OCI-LY7 (cell line): ENCODE measurements around the gene MIDN. TPM values are rescaled to one million over a fixed set of nuclear protein-coding genes. Genes with fewer than 3 reads are reported as not detected.

ENCODE experiments used
- BruUV-seq: library from RNA; stranded (reverse); fragments of 400-500 nt; replicated peaks from 2 replicates; lab custom pipeline; 2021; lab: Mats Ljungman, UMichigan
- CTCF ChIA-PET: fragments of 300-600 bp; sonication (Branson Sonifier 250); formaldehyde crosslinking; loops from one replicate; lab custom pipeline; 2022; ENCODE audit warnings: antibody characterized with exemption; ENCODE audit not compliant: unreplicated experiment; lab: Charles Lee
- POLR2A ChIA-PET: fragments of 300-600 bp; sonication (Branson Sonifier 250); formaldehyde crosslinking; loops from one replicate; lab custom pipeline; 2022; ENCODE audit warnings: antibody characterized with exemption; lab: Charles Lee
- DNase-seq: peaks from one replicate; pipeline ENCODE4 v3.0.0-alpha.2; 2015; ENCODE audit warnings: low spot score
- H2AFZ ChIP-seq: fragments of 200-600 bp; sonication (generic), shearing (Covaris generic); 2 replicates; pipeline ENCODE4 v1.6.1; 2014; ENCODE audit warnings: mild to moderate bottlenecking, antibody characterized with exemption, low read length, moderate library complexity
- H3K27ac ChIP-seq: fragments of 200-600 bp; sonication (generic); 2 replicates; pipeline ENCODE4 v1.5.1; 2014; ENCODE audit warnings: mixed run types, low read depth, mild to moderate bottlenecking, moderate library complexity, low read length, inconsistent platforms; ENCODE audit not compliant: poor library complexity, severe bottlenecking
- H3K36me3 ChIP-seq: fragments of 200-600 bp; sonication (generic); 2 replicates; pipeline ENCODE4 v1.6.1; 2014; ENCODE audit warnings: mild to moderate bottlenecking, antibody characterized with exemption, low read length, moderate library complexity, mixed read lengths; ENCODE audit not compliant: insufficient read depth
- H3K4me1 ChIP-seq: fragments of 200-600 bp; sonication (generic); 2 replicates; pipeline ENCODE4 v1.5.1; 2014; ENCODE audit warnings: mild to moderate bottlenecking, low read length; ENCODE audit not compliant: insufficient read depth, poor library complexity, severe bottlenecking
- H3K4me2 ChIP-seq: fragments of 200-600 bp; sonication (generic); 2 replicates; pipeline ENCODE4 v1.6.1; 2014; ENCODE audit warnings: mild to moderate bottlenecking, low read length
- H3K4me3 ChIP-seq: fragments of 200-600 bp; sonication (generic); 2 replicates; pipeline ENCODE4 v1.5.1; 2014; ENCODE audit warnings: mild to moderate bottlenecking, low read depth, low read length; ENCODE audit not compliant: poor library complexity, severe bottlenecking
- H3K79me2 ChIP-seq: fragments of 200-600 bp; sonication (generic); 2 replicates; pipeline ENCODE4 v1.6.1; 2016; ENCODE audit warnings: low read depth, mild to moderate bottlenecking, low read length, moderate library complexity, mixed read lengths; ENCODE audit not compliant: insufficient read depth
- H3K9me2 ChIP-seq: fragments of 200-600 bp; sonication (generic); 2 replicates; pipeline ENCODE4 v1.6.1; 2016; ENCODE audit warnings: mild to moderate bottlenecking, low read length, mixed read lengths; ENCODE audit not compliant: insufficient read depth
- H3K9me3 ChIP-seq: fragments of 200-600 bp; sonication (generic); 2 replicates; pipeline ENCODE4 v1.6.1; 2014; ENCODE audit warnings: mild to moderate bottlenecking, mixed run types, low read length, mixed read lengths
- H4K20me1 ChIP-seq: fragments of 200-600 bp; sonication (generic); 2 replicates; pipeline ENCODE4 v1.6.1; 2014; ENCODE audit warnings: mild to moderate bottlenecking, antibody characterized with exemption, low read length, moderate library complexity, mixed read lengths; ENCODE audit not compliant: insufficient read depth
- EZH2phosphoT487 ChIP-seq: fragments of 200-600 bp; sonication (generic); IDR thresholded peaks from 2 replicates; pipeline ENCODE4 v1.6.1; 2018; ENCODE audit warnings: low read depth, borderline replicate concordance, mild to moderate bottlenecking, mixed run types, antibody characterized with exemption, low read length, moderate library complexity, mixed read lengths
- intact Hi-C: fragments of 100-400 bp; cut with micrococcal nuclease; formaldehyde crosslinking; loops from one replicate; pipeline ENCODE4 v1.10.0; 2022; ENCODE audit not compliant: unreplicated experiment
- total RNA-seq, 2 experiments: library from RNA; depleted of rRNA in 1 of 2; stranded (reverse); fragments of >200 nt in 1 of 2; shearing (Covaris generic) in 1 of 2; gene quantifications; 2 replicates each; pipeline ENCODE4 v1.2.3, GENCODE V29; 2014 to 2022
- TF ChIP-seq, protein P1 (sequence below): fragments of 200-600 bp; sonication (generic); conservative IDR thresholded peaks from 2 replicates; pipeline ENCODE4 v1.5.1; 2014; ENCODE audit warnings: mild to moderate bottlenecking, antibody characterized with exemption, low read length, moderate library complexity, mixed read lengths

Gene MIDN
- total RNA-seq, 2 experiments from 2014 or later, result 20.3 to 70.9 TPM

DNA sequence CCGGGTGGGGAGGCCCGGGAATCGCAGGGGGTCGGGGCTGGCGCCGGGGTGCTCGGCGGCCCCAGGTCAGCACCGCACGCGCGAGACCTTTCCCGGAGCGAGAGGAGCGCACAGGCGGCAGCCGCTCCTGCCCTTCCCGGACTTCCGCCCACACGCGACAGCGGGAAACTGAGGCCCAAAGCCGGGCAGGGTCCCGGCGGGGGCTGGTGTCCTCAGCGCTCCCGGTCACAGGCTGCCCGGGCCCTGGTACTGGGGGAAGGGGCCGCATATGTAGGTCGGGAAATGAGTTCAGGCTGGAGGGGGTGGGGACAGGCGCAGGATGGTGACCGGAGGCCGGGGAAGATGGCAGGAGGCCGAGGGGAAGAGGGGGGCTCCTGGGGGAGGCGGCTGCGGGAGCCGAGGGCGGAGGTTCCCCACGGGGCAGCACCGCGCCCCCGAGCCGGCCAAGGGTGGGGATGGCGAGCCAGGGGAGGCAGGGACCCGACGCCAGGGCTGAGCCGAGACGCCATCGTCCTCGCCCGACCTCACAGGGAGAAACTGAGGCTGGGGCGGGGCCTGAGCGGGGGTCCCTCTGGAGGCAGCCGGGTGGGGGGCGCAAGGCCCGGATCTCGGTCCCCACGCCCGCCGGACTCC lies 11.2 kb upstream of the MIDN start:
- H4K20me1 ChIP-seq, result no peaks in the 10 kb centered on the region
- peak overlapping the region; percentile 61 for H3K4me2 ChIP-seq
- POLR2A ChIA-PET, result no interaction called here
- H3K9me2 ChIP-seq, result no peaks in the 10 kb centered on the region
- H3K9me3 ChIP-seq, result no peaks in the 10 kb centered on the region
- BruUV-seq, result no TSS peak
- TF ChIP-seq, protein P1, sequence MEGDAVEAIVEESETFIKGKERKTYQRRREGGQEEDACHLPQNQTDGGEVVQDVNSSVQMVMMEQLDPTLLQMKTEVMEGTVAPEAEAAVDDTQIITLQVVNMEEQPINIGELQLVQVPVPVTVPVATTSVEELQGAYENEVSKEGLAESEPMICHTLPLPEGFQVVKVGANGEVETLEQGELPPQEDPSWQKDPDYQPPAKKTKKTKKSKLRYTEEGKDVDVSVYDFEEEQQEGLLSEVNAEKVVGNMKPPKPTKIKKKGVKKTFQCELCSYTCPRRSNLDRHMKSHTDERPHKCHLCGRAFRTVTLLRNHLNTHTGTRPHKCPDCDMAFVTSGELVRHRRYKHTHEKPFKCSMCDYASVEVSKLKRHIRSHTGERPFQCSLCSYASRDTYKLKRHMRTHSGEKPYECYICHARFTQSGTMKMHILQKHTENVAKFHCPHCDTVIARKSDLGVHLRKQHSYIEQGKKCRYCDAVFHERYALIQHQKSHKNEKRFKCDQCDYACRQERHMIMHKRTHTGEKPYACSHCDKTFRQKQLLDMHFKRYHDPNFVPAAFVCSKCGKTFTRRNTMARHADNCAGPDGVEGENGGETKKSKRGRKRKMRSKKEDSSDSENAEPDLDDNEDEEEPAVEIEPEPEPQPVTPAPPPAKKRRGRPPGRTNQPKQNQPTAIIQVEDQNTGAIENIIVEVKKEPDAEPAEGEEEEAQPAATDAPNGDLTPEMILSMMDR, result no peak
- peak; percentile 84; the same call in 1 of the 2 replicates for TF ChIP-seq EZH2phosphoT487
- peaks cover 17% of the 10 kb centered on the region for H3K4me1 ChIP-seq
- intact Hi-C loops, result no loop called here
- H3K79me2 ChIP-seq, result peaks cover 5% of the 10 kb centered on the region; the same call in 1 of the 2 replicates
- no peak overlapping the region for H3K27ac ChIP-seq
- H2AFZ ChIP-seq, result no peak overlapping the region
- H3K36me3 ChIP-seq, result no peaks in the 10 kb centered on the region
- CTCF ChIA-PET, result no interaction called here
- DNase-seq, result no peak
- peak overlapping the region; percentile 55 for H3K4me3 ChIP-seq

DNA sequence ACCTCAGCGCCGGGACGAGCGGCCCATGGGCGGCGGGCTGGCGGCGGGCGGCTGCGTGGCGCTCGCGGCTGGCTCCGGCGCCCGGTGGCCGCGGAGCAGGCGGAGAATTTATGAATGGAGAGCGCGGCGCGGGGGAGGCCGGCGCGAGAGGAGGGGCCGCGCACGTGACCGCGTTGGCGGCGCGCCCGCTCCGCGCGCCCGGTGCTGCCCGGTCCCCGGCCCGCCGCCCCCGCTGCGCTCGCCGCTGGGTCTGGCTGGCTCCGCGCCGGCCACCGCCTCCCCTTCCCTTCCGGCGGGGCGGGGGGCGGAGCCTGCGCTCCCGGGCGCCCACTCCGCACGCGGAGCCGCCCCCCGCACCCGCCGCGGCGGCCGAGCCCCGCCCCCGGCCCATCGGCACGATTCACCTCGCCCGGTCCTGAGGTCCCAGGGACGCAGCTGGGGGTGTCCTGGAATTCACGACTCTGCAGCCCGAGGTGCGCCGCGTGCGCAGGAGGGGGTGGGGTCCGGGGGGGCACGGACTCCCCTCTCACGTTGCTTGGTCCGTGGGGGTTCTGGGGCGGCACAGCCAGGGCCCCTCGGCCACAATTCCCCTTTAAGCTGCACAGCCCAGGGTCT lies 10.5 kb upstream of the MIDN start, which contains the start of gene CBARP:
TSS of gene CBARP (minus strand) at position 252 of the 615 bp plus-strand sequence. CDS start 1,905 bp downstream, outside the sequence.
- no peak within 1 kb of the TSS for H2AFZ ChIP-seq
- peaks cover 12% of the 10 kb centered on the region; the same call in 1 of the 2 replicates for H3K79me2 ChIP-seq
- H3K9me3 ChIP-seq, result no peaks in the 10 kb centered on the region
- CTCF ChIA-PET, result no interaction called here
- BruUV-seq, result no TSS peak
- H3K4me2 ChIP-seq, result peak within 1 kb of the TSS; percentile 61
- no peaks in the 10 kb centered on the region for H3K9me2 ChIP-seq
- H3K36me3 ChIP-seq, result no peaks in the 10 kb centered on the region
- POLR2A ChIA-PET, result no interaction called here
- no peak for DNase-seq
- H3K27ac ChIP-seq, result no peak within 1 kb of the TSS
- H4K20me1 ChIP-seq, result no peaks in the 10 kb centered on the region
- TF ChIP-seq EZH2phosphoT487, result no peak
- TF ChIP-seq, protein P1, result no peak
- peaks cover 18% of the 10 kb centered on the region for H3K4me1 ChIP-seq
- peak within 1 kb of the TSS; percentile 55 for H3K4me3 ChIP-seq
- intact Hi-C loops, result no loop called here
